Neural progenitor cell (in vitro differentiated cells): ENCODE measurements around the gene POP4. TPM values are rescaled to one million over a fixed set of nuclear protein-coding genes. Genes with fewer than 3 reads are reported as not detected.

Experiments
- DNase-seq: peaks from one replicate; pipeline ENCODE4 v3.0.0-alpha.2; 2016; ENCODE audit warnings: low spot score
- H2AFZ ChIP-seq: fragments of 200-600 bp; sonication (generic); replicated peaks from 2 replicates; pipeline ENCODE4 v1.6.1; 2016; ENCODE audit warnings: antibody characterized with exemption
- H3F3A ChIP-seq: fragments of 200-600 bp; sonication (generic); 2 replicates; pipeline ENCODE4 v1.6.1; 2016; ENCODE audit warnings: antibody characterized with exemption, low read depth
- H3K27ac ChIP-seq: fragments of 200-600 bp; sonication (generic); 2 replicates; pipeline ENCODE4 v1.5.1; 2016; ENCODE audit warnings: mild to moderate bottlenecking
- H3K27me3 ChIP-seq: fragments of 200-600 bp; sonication (generic); 2 replicates; pipeline ENCODE4 v1.6.1; 2016; ENCODE audit warnings: mild to moderate bottlenecking, moderate library complexity
- H3K36me3 ChIP-seq: fragments of 200-600 bp; sonication (generic); 2 replicates; pipeline ENCODE4 v1.5.1; 2016
- H3K4me1 ChIP-seq: fragments of 200-600 bp; sonication (generic); 2 replicates; pipeline ENCODE4 v1.6.1; 2016; ENCODE audit warnings: mixed run types
- H3K4me2 ChIP-seq: fragments of 200-600 bp; sonication (generic); 2 replicates; pipeline ENCODE4 v1.6.1; 2016
- H3K4me3 ChIP-seq: fragments of 200-600 bp; sonication (generic); 2 replicates; pipeline ENCODE4 v1.5.1; 2016
- H3K79me2 ChIP-seq: fragments of 200-600 bp; sonication (generic); 2 replicates; pipeline ENCODE4 v1.6.1; 2016; ENCODE audit warnings: low read depth
- H3K9ac ChIP-seq: fragments of 200-600 bp; sonication (generic); 2 replicates; pipeline ENCODE4 v1.6.1; 2016
- H3K9me3 ChIP-seq: fragments of 200-600 bp; sonication (generic); 2 replicates; pipeline ENCODE4 v1.5.1; 2016; ENCODE audit warnings: low read depth
- H4K20me1 ChIP-seq: fragments of 200-600 bp; sonication (generic); 2 replicates; pipeline ENCODE4 v1.6.1; 2016; ENCODE audit warnings: low read depth
- H3K27ac Mint-ChIP-seq: 3 replicates; pipeline ENCODE4 v1.8.0; 2021; ENCODE audit warnings: mixed read lengths
- H3K27me3 Mint-ChIP-seq: 2 replicates; pipeline ENCODE4 v1.8.0; 2022; ENCODE audit warnings: low read depth, mild to moderate bottlenecking, inconsistent platforms, moderate library complexity, mixed read lengths; ENCODE audit not compliant: insufficient read depth
- H3K36me3 Mint-ChIP-seq: 3 replicates; pipeline ENCODE4 v1.8.0; 2021; ENCODE audit warnings: mixed read lengths
- H3K4me1 Mint-ChIP-seq: 3 replicates; pipeline ENCODE4 v1.8.0; 2021; ENCODE audit warnings: mixed read lengths
- H3K4me3 Mint-ChIP-seq: 3 replicates; pipeline ENCODE4 v1.8.0; 2021; ENCODE audit warnings: mild to moderate bottlenecking, moderate library complexity, mixed read lengths
- H3K9me3 Mint-ChIP-seq: 3 replicates; pipeline ENCODE4 v1.8.0; 2020; ENCODE audit warnings: mixed read lengths
- CTCF ChIP-seq: fragments of 200-600 bp; sonication (generic); IDR thresholded peaks from 2 replicates; pipeline ENCODE4 v1.5.1; 2017; ENCODE audit warnings: antibody characterized with exemption, mild to moderate bottlenecking
- EZH2 ChIP-seq: fragments of 200-600 bp; sonication (generic); IDR thresholded peaks from 2 replicates; pipeline ENCODE4 v1.6.1; 2017; ENCODE audit warnings: antibody characterized with exemption, mild to moderate bottlenecking, moderate library complexity
- EZH2phosphoT487 ChIP-seq: fragments of 200-600 bp; sonication (generic); IDR thresholded peaks from 2 replicates; pipeline ENCODE4 v1.6.1; 2017; ENCODE audit warnings: antibody characterized with exemption
- total RNA-seq: library from RNA; depleted of rRNA; stranded (reverse); fragments of >200 nt; gene quantifications from 2 replicates; pipeline ENCODE4 v1.2.3, GENCODE V29; 2015; ENCODE audit warnings: low replicate concordance

POP4 gene
- total RNA-seq, 1 donor from 2014 or later = 77.8 TPM

- TF ChIP-seq EZH2phosphoT487 (no peak), CTCF (no peak), EZH2 (no peak)
Observed at GRCh38 chr19:29591670-29592069, 14.4 kb upstream of the POP4 start.

GRCh38 chr19:29593869-29594268 lies 12.2 kb upstream of the POP4 start:
- no peak overlapping the region for H3K27ac ChIP-seq
- H3K9me3 ChIP-seq = no peaks in the 10 kb centered on the region
- no peaks in the 10 kb centered on the region for H3K79me2 ChIP-seq
- peaks cover 27% of the 10 kb centered on the region for H3K27me3 Mint-ChIP-seq
- peaks cover 17% of the 10 kb centered on the region for H3K4me1 Mint-ChIP-seq
- H3K9me3 Mint-ChIP-seq = peaks cover 6% of the 10 kb centered on the region
- no peak overlapping the region for H3K9ac ChIP-seq
- H3K27me3 ChIP-seq = peaks cover 52% of the 10 kb centered on the region
- H2AFZ ChIP-seq = no peak overlapping the region
- no peaks in the 10 kb centered on the region for H3K36me3 Mint-ChIP-seq
- H3F3A ChIP-seq = peaks cover 5% of the 10 kb centered on the region
- no peak overlapping the region for H3K4me3 ChIP-seq
- peaks cover 12% of the 10 kb centered on the region for H3K4me1 ChIP-seq
- TF ChIP-seq EZH2 (no peak), CTCF (no peak), EZH2phosphoT487 (no peak)
- DNase-seq = no peak
- H3K27ac Mint-ChIP-seq = no peak overlapping the region
- no peak overlapping the region for H3K4me2 ChIP-seq
- no peaks in the 10 kb centered on the region for H4K20me1 ChIP-seq
- H3K36me3 ChIP-seq = no peaks in the 10 kb centered on the region
- H3K4me3 Mint-ChIP-seq = no peak overlapping the region

More at GRCh38 chr19:29591670-29592069, 14.4 kb upstream of the POP4 start:
- no peak for DNase-seq
- H3K79me2 ChIP-seq = no peaks in the 10 kb centered on the region
- Mint-ChIP-seq H3K27ac (no peak overlapping the region), H3K27me3 (peaks cover 30% of the 10 kb centered on the region), H3K9me3 (peaks cover 6% of the 10 kb centered on the region), H3K4me3 (no peak overlapping the region), H3K36me3 (no peaks in the 10 kb centered on the region), H3K4me1 (peaks cover 13% of the 10 kb centered on the region)
- H3K27ac ChIP-seq = no peak overlapping the region
- H3K4me2 ChIP-seq = no peak overlapping the region
- H3F3A ChIP-seq = peaks cover 5% of the 10 kb centered on the region
- peaks cover 10% of the 10 kb centered on the region for H3K4me1 ChIP-seq
- H2AFZ ChIP-seq = no peak overlapping the region
- peaks cover 60% of the 10 kb centered on the region for H3K27me3 ChIP-seq
- H4K20me1 ChIP-seq = no peaks in the 10 kb centered on the region
- H3K4me3 ChIP-seq = no peak overlapping the region
- H3K9ac ChIP-seq = no peak overlapping the region
- no peaks in the 10 kb centered on the region for H3K36me3 ChIP-seq
- no peaks in the 10 kb centered on the region for H3K9me3 ChIP-seq

GRCh38 chr19:29596080-29596727 lies 9.9 kb upstream of the POP4 start:
- H3K4me1 ChIP-seq = peaks cover 12% of the 10 kb centered on the region
- H2AFZ ChIP-seq = no peak overlapping the region
- no peaks in the 10 kb centered on the region for H3K9me3 Mint-ChIP-seq
- H3K9me3 ChIP-seq = no peaks in the 10 kb centered on the region
- H3K27ac Mint-ChIP-seq = no peak overlapping the region
- no peak overlapping the region for H3K4me3 ChIP-seq
- peaks cover 17% of the 10 kb centered on the region for H3K4me1 Mint-ChIP-seq
- H3K9ac ChIP-seq = no peak overlapping the region
- peaks cover 49% of the 10 kb centered on the region for H3K27me3 ChIP-seq
- H4K20me1 ChIP-seq = no peaks in the 10 kb centered on the region
- peaks cover 21% of the 10 kb centered on the region for H3K27me3 Mint-ChIP-seq
- peak overlapping the region; percentile 49 for H3K4me2 ChIP-seq
- no peaks in the 10 kb centered on the region for H3K36me3 Mint-ChIP-seq
- TF ChIP-seq EZH2phosphoT487 = no peak
- no peak for TF ChIP-seq CTCF
- no peak for TF ChIP-seq EZH2
- H3K79me2 ChIP-seq = no peaks in the 10 kb centered on the region
- no peak overlapping the region for H3K27ac ChIP-seq
- H3F3A ChIP-seq = peaks cover 5% of the 10 kb centered on the region
- no peaks in the 10 kb centered on the region for H3K36me3 ChIP-seq
- no peak overlapping the region for H3K4me3 Mint-ChIP-seq
- no peak for DNase-seq
